HepG2 (cell line): ENCODE measurements around the gene USP5. TPM values are rescaled to one million over a fixed set of nuclear protein-coding genes. Genes with fewer than 3 reads are reported as not detected.

Source experiments
- CEBPG ChIP-seq: IDR thresholded peaks from 2 replicates; pipeline ENCODE4 v1.6.1; 2016
- CHD2 ChIP-seq: IDR thresholded peaks from 2 replicates; pipeline ENCODE4 v1.6.1; 2011; ENCODE audit warnings: low read depth, low read length, improper control_type of control experiment
- DDIT3 ChIP-seq: sonication (generic); formaldehyde crosslinking; IDR thresholded peaks from 2 replicates; pipeline ENCODE4 v1.4.0; 2020; ENCODE audit warnings: mild to moderate bottlenecking, missing genetic modification reagents
- E2F2 ChIP-seq: sonication (generic); formaldehyde crosslinking; IDR thresholded peaks from 2 replicates; pipeline ENCODE4 v1.4.0; 2020; ENCODE audit warnings: missing genetic modification reagents, borderline replicate concordance
- HNF4A ChIP-seq: sonication (generic); formaldehyde crosslinking; IDR thresholded peaks from 2 replicates; pipeline ENCODE4 v1.4.0; 2020; ENCODE audit warnings: missing genetic modification reagents
- HNRNPLL ChIP-seq: fragments of 200-400 bp; formaldehyde crosslinking; IDR thresholded peaks from 2 replicates; pipeline ENCODE4 v1.6.1; 2017; ENCODE audit warnings: mild to moderate bottlenecking, low read depth, low read length; ENCODE audit not compliant: poor library complexity, severe bottlenecking
- KDM4B ChIP-seq: sonication (generic); formaldehyde crosslinking; IDR thresholded peaks from 2 replicates; pipeline ENCODE4 v1.4.0; 2020; ENCODE audit warnings: missing genetic modification reagents
- MEIS1 ChIP-seq: sonication (generic); formaldehyde crosslinking; IDR thresholded peaks from 2 replicates; pipeline ENCODE4 v1.9.0; 2021; ENCODE audit warnings: mild to moderate bottlenecking, missing genetic modification reagents, moderate library complexity, borderline replicate concordance
- MIER2 ChIP-seq: IDR thresholded peaks from 2 replicates; pipeline ENCODE4 v1.6.1; 2016; ENCODE audit warnings: missing biosample characterization, missing genetic modification reagents
- RXRB ChIP-seq: IDR thresholded peaks from 2 replicates; pipeline ENCODE4 v1.6.1; 2016; ENCODE audit warnings: borderline replicate concordance, missing genetic modification reagents, missing compliant biosample characterization
- SP4 ChIP-seq: sonication (generic); formaldehyde crosslinking; IDR thresholded peaks from 2 replicates; pipeline ENCODE4 v1.8.1; 2023; ENCODE audit warnings: mild to moderate bottlenecking, missing genetic modification reagents
- ZBTB3 ChIP-seq: sonication (generic); formaldehyde crosslinking; IDR thresholded peaks from 2 replicates; pipeline ENCODE4 v1.4.0; 2020; ENCODE audit warnings: low read depth, mild to moderate bottlenecking, moderate library complexity, missing genetic modification reagents, borderline replicate concordance
- ZNF235 ChIP-seq: sonication (generic); formaldehyde crosslinking; IDR thresholded peaks from 2 replicates; pipeline ENCODE4 v1.8.1; 2023; ENCODE audit warnings: mild to moderate bottlenecking, missing genetic modification reagents, borderline replicate concordance
- ZNF484 ChIP-seq: sonication (generic); formaldehyde crosslinking; IDR thresholded peaks from 2 replicates; pipeline ENCODE4 v1.5.1; 2020; ENCODE audit warnings: mild to moderate bottlenecking, low read depth, missing genetic modification reagents, borderline replicate concordance
- ZNF557 ChIP-seq: sonication (generic); formaldehyde crosslinking; IDR thresholded peaks from 2 replicates; pipeline ENCODE4 v1.4.0; 2020; ENCODE audit warnings: missing genetic modification reagents
- ZNF639 ChIP-seq: conservative IDR thresholded peaks from 2 replicates; pipeline ENCODE4 v1.6.1; 2018; ENCODE audit warnings: missing genetic modification reagents
- ZNF770 ChIP-seq: sonication (generic); formaldehyde crosslinking; IDR thresholded peaks from 2 replicates; pipeline ENCODE4 v1.5.0; 2020; ENCODE audit warnings: mild to moderate bottlenecking, missing genetic modification reagents
- ZSCAN20 ChIP-seq: sonication (generic); formaldehyde crosslinking; IDR thresholded peaks from 2 replicates; pipeline ENCODE4 v1.4.0; 2020; ENCODE audit warnings: missing genetic modification reagents, mild to moderate bottlenecking, borderline replicate concordance
- polyA plus RNA-seq, 8 experiments: library from polyadenylated mRNA; depleted of rRNA in 3 of 8; stranded (reverse) in 7 of 8; unstranded in 1 of 8; fragments of >200 nt; fragmentation: Illumina TruSeq in 4 of 8; extraction: Trizol in 4 of 8; gene quantifications; 2 replicates each; pipeline versions ENCODE4 v1.2.1 to v1.2.3, GENCODE V29; 2011 to 2016; ENCODE audit warnings: low read depth in 4 of 8, missing spikeins in 1 of 8, mixed read lengths in 1 of 8; ENCODE audit not compliant: insufficient read depth in 1 of 8
- total RNA-seq, 5 experiments: library from RNA; depleted of rRNA; stranded (reverse); fragments of >200 nt; fragmentation: Illumina TruSeq; extraction: Trizol; gene quantifications; 2 replicates each; pipeline ENCODE4 v1.2.3, GENCODE V29; 2016; ENCODE audit warnings: low read depth in 1 of 5

USP5 gene
- total and polyA plus RNA-seq, 2 of the 13 experiments (the other 11 are each of a cell fraction or from before 2014, with no cell fraction given) = 39.6 to 56.0 TPM

GRCh38 chr12:6872073-6873048 is 20.4 kb downstream of the USP5 start (continued):
- peak; percentile 53; the same call in 1 of the 2 replicates for TF ChIP-seq ZNF770 (CRISPR knock-in tag)
- TF ChIP-seq CHD2 = 0 out of 2 replicates have a peak, but pooled peaks have one; percentile 15
- peak; percentile 16 for TF ChIP-seq HNRNPLL
- TF ChIP-seq RXRB (CRISPR knock-in tag) = 0 out of 2 replicates have a peak, but pooled peaks have one; percentile 19
- TF ChIP-seq KDM4B (CRISPR knock-in tag) = peak; percentile 77; the same call in 1 of the 2 replicates
- TF ChIP-seq DDIT3 = no peak
- TF ChIP-seq SP4 (CRISPR knock-in tag) = peak; percentile 91; the same call in 1 of the 2 replicates
- TF ChIP-seq HNF4A (CRISPR knock-in tag) = peak; percentile 48; the same call in 1 of the 2 replicates
- TF ChIP-seq ZNF235 (CRISPR knock-in tag) = 0 out of 2 replicates have a peak, but pooled peaks have one; percentile 54
- TF ChIP-seq MIER2 (CRISPR knock-in tag) = 0 out of 2 replicates have a peak, but pooled peaks have one; percentile 33
- TF ChIP-seq ZNF557 = 0 out of 2 replicates have a peak, but pooled peaks have one; percentile 5
- TF ChIP-seq ZSCAN20 = no peak
- TF ChIP-seq ZNF639 (CRISPR knock-in tag) = 0 out of 2 replicates have a peak, but pooled peaks have one; percentile 44
- peak; percentile 72; the same call in 1 of the 2 replicates for TF ChIP-seq MEIS1 (CRISPR knock-in tag)
- 0 out of 2 replicates have a peak, but pooled peaks have one; percentile 51 for TF ChIP-seq E2F2 (CRISPR knock-in tag)
- TF ChIP-seq ZNF484 (CRISPR knock-in tag) = no peak
- TF ChIP-seq CEBPG (CRISPR knock-in tag) = peak; percentile 53; the same call in 1 of the 2 replicates
- no peak for TF ChIP-seq ZBTB3 (CRISPR knock-in tag)
